HG02938 (cell line): ENCODE measurements around the gene CST7.
A peak's percentile ranks its signal among the peaks of the same experiment; 100 is the strongest.
"Not testable (repeated sequence)": the region's sequence is repeated elsewhere in the genome, so short reads cannot be mapped to it uniquely, and the experiment has no call there.

ENCODE experiments used
- ATAC-seq: cut with Tn5 transposase; IDR thresholded peaks from one replicate; pipeline ENCODE4 v1.9.1; 2021; ENCODE audit warnings: mild to moderate bottlenecking, moderate library complexity; ENCODE audit not compliant: unreplicated experiment

Gene CST7

GRCh38 chr20:24948939-24949679, at the start of gene CST7:
TSS of gene CST7 (plus strand) at chr20:24949269. CDS start at chr20:24949506, 237 bp downstream.
- ATAC-seq: peak; percentile 80

DNA sequence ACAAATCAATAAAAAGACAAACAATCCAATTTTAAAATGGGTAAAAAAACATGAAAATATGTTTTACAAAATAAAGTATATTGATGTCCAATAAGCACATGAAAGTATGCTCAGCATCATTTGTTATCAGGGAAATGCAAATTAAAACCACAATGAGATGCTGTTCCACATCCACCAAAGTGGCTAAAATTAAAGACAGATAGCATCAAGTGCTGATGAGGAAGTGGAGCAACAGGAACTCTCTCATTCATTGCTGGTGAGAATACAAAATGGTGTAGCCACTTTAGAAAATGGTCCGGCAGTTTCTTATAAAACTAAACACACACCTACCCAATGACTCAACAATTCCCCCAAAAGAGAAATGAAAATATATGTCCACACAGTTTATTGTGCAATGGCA, 42.3 kb upstream of the CST7 start:
- ATAC-seq: no peak

- ATAC-seq: no peak
These were observed 40.4 kb upstream of the CST7 start for GRCh38 chr20:24908642-24909041.

- no peak for ATAC-seq
These were observed 39.8 kb upstream of the CST7 start for GRCh38 chr20:24909086-24909780.

- ATAC-seq: no peak
These were observed 39.2 kb upstream of the CST7 start for GRCh38 chr20:24909861-24910260.

GRCh38 chr20:24910461-24910860, 38.6 kb upstream of the CST7 start:
- ATAC-seq: no peak

GRCh38 chr20:24911461-24911860, 37.6 kb upstream of the CST7 start:
- ATAC-seq: no peak

GRCh38 chr20:24912397-24913075, 36.5 kb upstream of the CST7 start:
- no peak for ATAC-seq

DNA sequence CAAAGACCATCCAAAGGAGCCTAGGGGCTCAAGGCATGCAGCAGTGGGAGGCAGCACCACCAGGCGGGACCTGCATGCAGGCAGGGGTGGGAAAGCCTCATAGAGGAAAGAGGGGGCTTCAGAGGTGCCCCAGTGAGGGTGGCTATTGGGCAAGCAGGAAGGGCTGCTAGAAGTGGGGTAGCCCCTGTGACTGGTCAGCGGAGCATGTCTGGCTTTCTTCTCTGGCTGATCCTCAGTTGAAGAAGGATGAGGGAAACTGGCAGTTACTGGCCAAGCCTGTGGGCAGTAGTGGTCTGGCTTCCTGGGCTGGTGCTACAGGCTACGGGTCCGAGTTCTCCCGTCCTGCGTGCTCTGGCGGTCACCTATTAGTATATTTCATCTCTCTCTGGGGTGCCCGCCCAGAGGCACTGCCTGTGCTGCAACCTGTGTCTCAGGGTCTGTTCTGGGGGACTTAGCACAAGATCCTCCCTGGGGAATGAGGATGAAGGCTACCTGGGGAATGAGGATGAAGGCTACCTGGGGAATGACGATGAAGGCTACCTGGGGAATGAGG, 35.9 kb upstream of the CST7 start:
- ATAC-seq: no peak

GRCh38 chr20:24914388-24915241, 34.5 kb upstream of the CST7 start:
- no peak for ATAC-seq

GRCh38 chr20:24915440-24915839, 33.6 kb upstream of the CST7 start:
- no peak for ATAC-seq

DNA sequence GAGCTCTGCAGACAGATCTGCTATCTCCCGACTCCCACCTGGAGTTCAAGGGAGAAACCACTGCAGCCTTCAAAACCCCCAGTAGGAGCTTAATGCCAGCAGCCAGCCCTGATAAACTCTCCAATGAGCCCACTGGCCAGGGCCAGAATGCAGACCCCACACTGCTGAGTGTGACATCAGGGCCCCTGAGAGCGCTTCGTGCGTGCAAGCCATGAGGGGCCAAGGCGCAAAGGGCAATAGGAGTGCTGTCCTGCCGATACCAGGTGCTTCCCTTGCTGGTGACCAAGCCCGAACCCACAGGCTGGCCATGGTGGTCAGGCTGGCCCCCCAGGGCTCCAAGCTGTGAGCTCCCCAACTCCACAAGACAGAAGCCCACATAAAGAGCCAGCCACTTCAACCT, 33.2 kb upstream of the CST7 start:
- ATAC-seq: no peak

GRCh38 chr20:24916412-24916811, 32.7 kb upstream of the CST7 start:
- ATAC-seq: no peak

DNA sequence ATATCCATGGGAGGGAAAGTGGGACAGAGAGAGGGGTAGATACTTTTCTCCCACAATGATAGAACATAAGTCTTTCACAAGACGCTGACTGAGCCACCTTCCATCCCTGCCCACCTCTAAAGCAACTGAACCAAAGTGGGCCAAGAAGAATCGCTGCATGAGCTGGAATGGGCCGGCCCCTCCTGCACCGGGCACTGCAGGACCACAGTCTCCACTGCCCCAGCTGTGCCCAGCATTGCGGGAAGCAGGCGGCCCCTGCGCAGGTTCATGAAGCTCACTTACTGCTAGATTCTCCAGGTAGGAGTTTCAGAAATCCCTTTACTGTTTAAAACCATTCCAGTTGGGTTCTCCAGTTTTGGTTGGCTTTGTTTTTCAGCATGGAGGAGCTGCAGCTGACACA, 32.0 kb upstream of the CST7 start:
- no peak for ATAC-seq

- ATAC-seq: no peak
These were observed 31.1 kb upstream of the CST7 start for GRCh38 chr20:24917797-24918578.

DNA sequence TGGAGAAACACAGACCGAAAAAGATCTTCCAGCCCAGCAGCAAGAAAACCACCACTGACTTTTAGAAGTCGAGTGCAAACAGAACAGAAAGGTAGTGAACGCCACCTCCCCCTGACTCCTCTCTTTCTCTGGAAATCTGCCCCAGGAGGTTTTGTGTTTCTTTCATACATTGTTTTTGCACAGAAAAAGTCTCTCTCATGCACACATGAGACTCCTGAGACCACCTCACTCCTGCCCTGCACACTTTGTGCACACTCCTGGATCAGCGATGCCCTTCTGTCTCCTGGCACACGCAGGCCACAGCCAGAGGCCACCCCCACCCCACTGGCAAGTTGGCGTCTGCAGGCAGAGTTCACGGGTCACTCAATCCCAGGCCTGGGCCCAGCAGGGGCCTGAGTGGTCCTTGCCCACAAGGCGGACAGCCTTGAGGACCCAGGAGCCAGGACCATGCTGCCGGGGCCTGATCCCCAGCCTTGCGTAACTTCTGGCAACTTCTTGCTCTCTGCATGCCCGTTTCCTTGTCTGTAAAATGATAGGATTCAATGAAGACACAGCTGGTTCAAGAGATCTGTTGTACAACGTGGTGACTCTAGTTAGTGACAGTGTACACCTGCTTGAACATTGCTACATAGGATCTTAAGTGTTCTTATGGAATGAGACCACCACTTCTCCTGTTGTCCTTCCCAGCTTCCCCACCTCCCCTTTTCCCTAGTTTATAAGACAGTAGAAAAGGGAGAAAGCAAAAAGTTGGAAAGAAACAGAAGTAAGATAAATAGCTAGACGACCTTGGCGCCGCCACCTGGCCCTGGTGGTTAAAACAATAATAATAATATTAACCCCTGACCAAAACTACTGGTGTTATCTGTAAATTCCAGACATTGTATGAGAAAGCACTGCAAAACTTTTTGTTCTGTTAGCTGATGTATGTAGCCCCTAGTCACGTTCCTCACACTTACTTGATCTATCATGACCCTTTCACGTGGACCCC, 30.2 kb upstream of the CST7 start:
- no peak for ATAC-seq

DNA sequence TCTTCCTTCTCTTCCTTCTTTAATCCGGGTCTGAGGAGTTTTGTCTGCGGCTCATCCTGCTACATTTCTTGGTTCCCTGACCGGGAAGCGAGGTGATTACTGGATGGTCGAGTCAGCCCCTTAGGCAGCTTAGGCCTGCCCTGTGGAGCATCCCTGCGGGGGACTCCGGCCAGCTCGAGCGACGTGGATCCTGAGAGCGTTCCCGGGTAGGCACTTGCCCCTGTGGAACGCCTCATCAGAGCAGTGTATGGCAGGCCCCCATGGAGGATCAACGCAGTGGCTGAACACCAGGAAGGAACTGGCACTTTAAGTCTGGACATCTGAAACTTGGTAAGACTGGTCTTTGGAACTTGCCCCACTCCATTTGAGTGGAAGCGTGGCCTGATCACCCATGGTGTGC, 29.4 kb upstream of the CST7 start:
- not testable (repeated sequence) for ATAC-seq

GRCh38 chr20:24920706-24921105, 28.4 kb upstream of the CST7 start:
- ATAC-seq: not testable (repeated sequence)

DNA sequence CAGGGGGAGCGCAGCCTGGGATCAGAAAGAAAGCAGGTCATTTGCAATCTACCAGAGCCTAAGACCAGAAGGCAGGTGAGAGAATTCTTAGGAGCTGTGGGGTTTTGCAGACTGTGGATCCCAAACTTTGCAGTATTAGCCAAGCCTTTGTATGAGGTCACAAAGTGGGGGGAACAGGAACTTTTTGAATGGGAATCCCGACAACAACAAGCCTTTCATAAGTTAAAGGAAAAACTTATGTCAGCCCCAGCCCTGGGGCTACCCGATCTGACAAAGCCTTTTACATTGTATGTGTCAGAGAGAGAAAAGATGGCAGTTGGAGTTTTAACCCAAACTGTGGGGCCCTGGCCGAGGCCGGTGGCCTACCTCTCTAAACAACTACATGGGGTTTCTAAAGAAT, 19.8 kb upstream of the CST7 start:
- not testable (repeated sequence) for ATAC-seq
